ENCODE results near the gene NME4.

DNA sequence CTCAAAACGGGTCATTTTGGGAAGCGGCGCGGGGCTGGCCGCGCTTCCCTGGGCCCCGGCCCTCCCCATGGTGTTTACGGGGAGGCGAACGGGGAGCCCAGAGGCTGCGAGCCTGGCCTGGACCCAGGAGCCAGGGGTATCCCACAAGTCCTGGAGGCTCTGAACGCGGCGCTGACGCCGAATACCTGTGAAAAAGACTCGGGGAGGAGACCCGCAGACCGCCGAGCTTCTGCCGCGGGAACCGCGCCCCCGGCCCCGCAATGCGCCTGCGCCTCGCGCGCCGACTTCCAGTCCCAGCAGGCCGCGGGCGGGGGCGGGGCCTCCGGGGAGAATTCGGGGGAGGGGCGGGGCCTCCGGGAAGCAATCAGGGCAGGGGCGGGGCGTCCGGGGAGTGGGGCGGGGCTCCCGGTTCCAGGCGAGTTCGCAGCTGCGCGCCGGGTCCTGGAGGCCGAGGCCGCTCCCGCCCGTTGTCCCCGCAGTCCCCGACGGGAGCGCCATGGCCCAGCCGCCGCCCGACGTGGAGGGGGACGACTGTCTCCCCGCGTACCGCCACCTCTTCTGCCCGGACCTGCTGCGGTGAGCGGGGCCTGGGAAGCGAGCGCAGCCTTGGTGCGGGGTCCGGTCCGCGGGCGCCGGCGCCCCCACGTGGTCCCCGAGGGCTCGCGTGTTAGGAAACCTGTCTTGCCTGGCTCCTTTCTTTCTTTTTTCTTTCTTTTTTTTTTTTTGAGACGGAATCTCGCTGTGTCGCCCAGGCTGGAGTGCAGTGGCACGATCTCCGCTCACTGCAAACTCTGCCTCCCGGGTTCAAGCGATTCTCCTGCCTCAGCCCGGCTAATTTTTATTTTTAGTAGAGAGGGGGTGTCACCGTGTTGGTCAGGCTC, 4.7 kb downstream of the NME4 start, which contains the start of gene DECR2:
- TF ChIP-seq SPI1 (IDR thresholded peaks at IDR 0.05; ENCODE audit: borderline replicate concordance, low read depth): no peak
- TF ChIP-seq, protein P1, sequence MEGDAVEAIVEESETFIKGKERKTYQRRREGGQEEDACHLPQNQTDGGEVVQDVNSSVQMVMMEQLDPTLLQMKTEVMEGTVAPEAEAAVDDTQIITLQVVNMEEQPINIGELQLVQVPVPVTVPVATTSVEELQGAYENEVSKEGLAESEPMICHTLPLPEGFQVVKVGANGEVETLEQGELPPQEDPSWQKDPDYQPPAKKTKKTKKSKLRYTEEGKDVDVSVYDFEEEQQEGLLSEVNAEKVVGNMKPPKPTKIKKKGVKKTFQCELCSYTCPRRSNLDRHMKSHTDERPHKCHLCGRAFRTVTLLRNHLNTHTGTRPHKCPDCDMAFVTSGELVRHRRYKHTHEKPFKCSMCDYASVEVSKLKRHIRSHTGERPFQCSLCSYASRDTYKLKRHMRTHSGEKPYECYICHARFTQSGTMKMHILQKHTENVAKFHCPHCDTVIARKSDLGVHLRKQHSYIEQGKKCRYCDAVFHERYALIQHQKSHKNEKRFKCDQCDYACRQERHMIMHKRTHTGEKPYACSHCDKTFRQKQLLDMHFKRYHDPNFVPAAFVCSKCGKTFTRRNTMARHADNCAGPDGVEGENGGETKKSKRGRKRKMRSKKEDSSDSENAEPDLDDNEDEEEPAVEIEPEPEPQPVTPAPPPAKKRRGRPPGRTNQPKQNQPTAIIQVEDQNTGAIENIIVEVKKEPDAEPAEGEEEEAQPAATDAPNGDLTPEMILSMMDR (IDR thresholded peaks at IDR 0.05; ENCODE audit: insufficient read depth, low read length): no peak

Measured in HL-60 (cell line).